Measurements from ENCODE around the gene SNX11. TPM values are rescaled to one million over a fixed set of nuclear protein-coding genes. Genes with fewer than 3 reads are reported as not detected.

The SNX11 gene
- total RNA-seq, 2 experiments from 2014 or later = 12.0 to 17.6 TPM

DNA sequence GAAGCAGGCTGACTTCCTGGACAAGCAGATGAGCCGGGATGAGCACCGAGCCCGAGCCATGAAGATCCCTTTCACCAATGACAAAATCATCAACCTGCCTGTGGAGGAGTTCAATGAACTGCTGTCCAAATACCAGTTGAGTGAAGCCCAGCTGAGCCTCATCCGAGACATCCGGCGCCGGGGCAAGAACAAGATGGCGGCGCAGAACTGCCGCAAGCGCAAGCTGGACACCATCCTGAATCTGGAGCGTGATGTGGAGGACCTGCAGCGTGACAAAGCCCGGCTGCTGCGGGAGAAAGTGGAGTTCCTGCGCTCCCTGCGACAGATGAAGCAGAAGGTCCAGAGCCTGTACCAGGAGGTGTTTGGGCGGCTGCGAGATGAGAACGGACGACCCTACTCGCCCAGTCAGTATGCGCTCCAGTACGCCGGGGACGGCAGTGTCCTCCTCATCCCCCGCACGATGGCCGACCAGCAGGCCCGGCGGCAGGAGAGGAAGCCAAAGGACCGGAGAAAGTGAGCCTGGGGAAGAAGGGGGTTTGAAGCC lies 48.4 kb upstream of the SNX11 start:
- Histone ChIP-seq H3K4me2 (ENCODE audit: low read length) (no peak overlapping the region), H3K4me1 (ENCODE audit: insufficient read depth, low read length, poor library complexity, severe bottlenecking) (peaks cover 30% of the 10 kb centered on the region), H4K20me1 (ENCODE audit: insufficient read depth, low read length) (no peaks in the 10 kb centered on the region), H3K79me2 (ENCODE audit: insufficient read depth, low read depth, low read length) (peaks cover 16% of the 10 kb centered on the region; the same call in 1 of the 2 replicates), H3K36me3 (ENCODE audit: insufficient read depth, low read length) (peaks cover 91% of the 10 kb centered on the region), H3K27ac (ENCODE audit: low read depth, low read length, poor library complexity, severe bottlenecking) (no peak overlapping the region), H3K4me3 (ENCODE audit: low read depth, low read length, poor library complexity, severe bottlenecking) (no peak overlapping the region), H2AFZ (ENCODE audit: low read length) (no peak overlapping the region), H3K9me3 (ENCODE audit: low read length) (no peaks in the 10 kb centered on the region), H3K9me2 (ENCODE audit: insufficient read depth, low read length) (no peaks in the 10 kb centered on the region)
- ChIA-PET CTCF (ENCODE audit: unreplicated experiment) (no interaction called here), POLR2A (interaction anchor here (4.5 kb wide), 1 partner anchor 12 kb away, joined by 29 read pairs; the partner anchor contains the start of gene NFE2L1)
- intact Hi-C loops (cut with micrococcal nuclease; ENCODE audit: unreplicated experiment) = no loop called here
- DNase-seq (ENCODE audit: low spot score) = no peak
- TF ChIP-seq CTCF (conservative IDR thresholded peaks at IDR 0.05; ENCODE audit: low read length) (no peak), EZH2phosphoT487 (IDR thresholded peaks at IDR 0.05; ENCODE audit: borderline replicate concordance, low read depth, low read length) (no peak)
- no TSS peak for BruUV-seq (replicated peaks)

GRCh38 chr17:48060249-48060648 lies 47.3 kb upstream of the SNX11 start:
- H3K4me1 ChIP-seq (ENCODE audit: insufficient read depth, low read length, poor library complexity, severe bottlenecking) = peaks cover 20% of the 10 kb centered on the region
- POLR2A ChIA-PET = interaction anchor here (0.5 to 0.9 kb wide), 2 partner anchors 8 to 26 kb away, joined by 3 read pairs; no protein-coding TSS in a partner anchor
- H3K27ac ChIP-seq (ENCODE audit: low read depth, low read length, poor library complexity, severe bottlenecking) = no peak overlapping the region
- intact Hi-C loops (cut with micrococcal nuclease; ENCODE audit: unreplicated experiment) = no loop called here
- H3K4me3 ChIP-seq (ENCODE audit: low read depth, low read length, poor library complexity, severe bottlenecking) = no peak overlapping the region
- no peaks in the 10 kb centered on the region for H4K20me1 ChIP-seq (ENCODE audit: insufficient read depth, low read length)
- H2AFZ ChIP-seq (ENCODE audit: low read length) = no peak overlapping the region
- CTCF ChIA-PET (ENCODE audit: unreplicated experiment) = interaction anchor here (0.6 kb wide), 1 partner anchor 404 kb away, joined by 4 read pairs; no protein-coding TSS in a partner anchor
- no peak for DNase-seq (ENCODE audit: low spot score)
- BruUV-seq (replicated peaks) = no TSS peak
- no peak for TF ChIP-seq EZH2phosphoT487 (IDR thresholded peaks at IDR 0.05; ENCODE audit: borderline replicate concordance, low read depth, low read length)
- TF ChIP-seq CTCF (conservative IDR thresholded peaks at IDR 0.05; ENCODE audit: low read length) = no peak
- no peaks in the 10 kb centered on the region for H3K9me2 ChIP-seq (ENCODE audit: insufficient read depth, low read length)
- H3K36me3 ChIP-seq (ENCODE audit: insufficient read depth, low read length) = peaks cover 97% of the 10 kb centered on the region
- no peak overlapping the region for H3K4me2 ChIP-seq (ENCODE audit: low read length)
- H3K9me3 ChIP-seq (ENCODE audit: low read length) = no peaks in the 10 kb centered on the region
- peaks cover 9% of the 10 kb centered on the region; the same call in 1 of the 2 replicates for H3K79me2 ChIP-seq (ENCODE audit: insufficient read depth, low read depth, low read length)

DNA sequence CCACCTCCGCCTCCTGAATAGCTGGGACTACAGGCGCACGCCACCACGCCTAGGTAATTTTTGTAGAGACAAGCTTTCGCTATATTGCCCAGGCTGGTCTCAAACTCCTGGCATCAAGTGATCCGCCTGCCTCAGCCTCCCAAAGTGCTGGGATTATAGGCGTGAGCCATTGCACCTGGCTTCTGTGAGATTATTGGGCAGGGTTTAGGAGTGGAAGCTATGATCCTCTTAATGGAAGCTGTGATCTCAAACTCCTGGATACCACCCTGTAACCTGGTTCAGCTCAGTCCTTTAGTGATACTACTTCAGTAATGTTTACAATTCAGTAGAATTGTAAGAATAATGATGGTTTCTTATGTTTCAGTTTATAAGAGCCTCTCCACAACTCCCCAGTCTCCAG lies 45.3 kb upstream of the SNX11 start:
- Histone ChIP-seq H3K9me2 (ENCODE audit: insufficient read depth, low read length) (no peaks in the 10 kb centered on the region), H3K27ac (ENCODE audit: low read depth, low read length, poor library complexity, severe bottlenecking) (no peak overlapping the region), H2AFZ (ENCODE audit: low read length) (no peak overlapping the region), H3K4me3 (ENCODE audit: low read depth, low read length, poor library complexity, severe bottlenecking) (no peak overlapping the region), H3K79me2 (ENCODE audit: insufficient read depth, low read depth, low read length) (no peaks in the 10 kb centered on the region), H3K4me1 (ENCODE audit: insufficient read depth, low read length, poor library complexity, severe bottlenecking) (no peaks in the 10 kb centered on the region), H4K20me1 (ENCODE audit: insufficient read depth, low read length) (no peaks in the 10 kb centered on the region), H3K4me2 (ENCODE audit: low read length) (no peak overlapping the region), H3K9me3 (ENCODE audit: low read length) (no peaks in the 10 kb centered on the region), H3K36me3 (ENCODE audit: insufficient read depth, low read length) (peaks cover 95% of the 10 kb centered on the region)
- ChIA-PET POLR2A (interaction anchor here (1.5 kb wide), 1 partner anchor 14 kb away, joined by 4 read pairs; the partner anchor contains the start of gene NFE2L1), CTCF (ENCODE audit: unreplicated experiment) (no interaction called here)
- intact Hi-C loops (cut with micrococcal nuclease; ENCODE audit: unreplicated experiment) = no loop called here
- no TSS peak for BruUV-seq (replicated peaks)
- no peak for TF ChIP-seq EZH2phosphoT487 (IDR thresholded peaks at IDR 0.05; ENCODE audit: borderline replicate concordance, low read depth, low read length)
- TF ChIP-seq CTCF (conservative IDR thresholded peaks at IDR 0.05; ENCODE audit: low read length) = no peak
- DNase-seq (ENCODE audit: low spot score) = no peak

Measured in OCI-LY7 (cell line).